ENCODE data around the gene FAAP20. TPM values are rescaled to one million over a fixed set of nuclear protein-coding genes. Genes with fewer than 3 reads are reported as not detected.
A peak's percentile ranks its signal among the peaks of the same experiment; 100 is the strongest.

Gene FAAP20
- total and polyA plus RNA-seq, 2 donors (not counting 3 experiments of a cell fraction or from before 2014, with no cell fraction given) = 31.5 to 62.6 TPM

DNA sequence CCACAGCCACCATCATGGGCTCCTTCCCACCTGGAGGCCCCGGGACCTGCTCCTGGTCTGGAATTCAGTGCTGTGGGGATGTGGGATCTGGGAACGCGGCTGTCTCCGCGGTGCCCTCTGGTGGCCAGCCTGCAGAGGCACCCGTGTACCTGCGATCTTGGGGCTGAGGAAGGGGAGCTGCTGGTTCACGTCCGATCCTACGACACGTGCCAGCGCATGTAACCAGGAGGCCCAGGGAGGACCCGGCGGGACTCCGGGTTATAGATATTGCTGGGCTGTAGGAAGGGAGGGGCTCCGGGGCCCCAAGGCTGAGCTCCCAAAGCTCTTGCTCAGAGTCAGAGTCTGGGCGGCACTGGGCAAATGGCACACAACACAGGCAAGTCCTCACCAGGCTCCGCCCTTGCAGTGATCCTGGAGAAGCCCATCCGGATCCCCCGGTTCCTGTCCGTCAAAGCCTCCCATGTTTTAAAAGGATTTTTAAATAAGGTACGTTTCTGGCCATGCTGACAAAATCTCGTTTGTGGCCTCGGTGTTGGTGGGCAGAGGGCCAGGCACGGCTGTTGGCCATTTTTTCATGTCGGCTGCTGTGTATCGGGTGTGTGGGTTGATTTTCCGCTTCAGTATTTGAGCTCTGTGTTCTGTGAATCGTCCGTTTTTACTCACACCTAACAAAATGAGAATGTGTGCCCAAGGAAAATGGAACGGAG is 20.1 kb downstream of the FAAP20 start:
- no peaks in the 10 kb centered on the region for H3K9me1 ChIP-seq (replicated peaks; ENCODE audit: control insufficient read depth, extremely low read depth, insufficient read depth, low read length)
- no peaks in the 10 kb centered on the region for H3K36me3 ChIP-seq (ENCODE audit: control insufficient read depth in 2 of 2, extremely low read depth in 1 of 2, insufficient read depth in 2 of 2, low read length in 2 of 2)
- no peak overlapping the region for H3K27ac ChIP-seq (ENCODE audit: insufficient read depth, low read depth, low read length)
- H3K4me2 ChIP-seq (ENCODE audit: insufficient read depth, low read length) = no peak overlapping the region
- no peak overlapping the region for H3K4me3 ChIP-seq (replicated peaks in 1 of 3; ENCODE audit: insufficient read depth in 1 of 3, low read depth in 1 of 3, low read length in 3 of 3)
- no TSS peak for BruUV-seq (replicated peaks)
- no peaks in the 10 kb centered on the region for H4K20me1 ChIP-seq (replicated peaks; ENCODE audit: control insufficient read depth, extremely low read depth, insufficient read depth, low read length)
- CTCF ChIA-PET = interaction anchor here (0.6 to 4.0 kb wide), 51 partner anchors 8 to 1250 kb away, joined by 3 to 73 read pairs (median 5); partner anchors contain the start of genes FAAP20, GABRD, MORN1 and RER1
- no peaks in the 10 kb centered on the region for H3K27me3 ChIP-seq (ENCODE audit: control insufficient read depth in 2 of 2, insufficient read depth in 2 of 2, low read length in 2 of 2)
- no peak overlapping the region for H2AFZ ChIP-seq (ENCODE audit: low read depth, low read length)
- dilution Hi-C loops (cut with MboI; ENCODE audit: extremely low pct_ligation_motif_present, low sequenced_read_pairs) (no loop called here), intact Hi-C loops (cut with micrococcal nuclease) (loop anchor here (1.0 to 2.0 kb wide), 3 partner anchors 42 to 83 kb away; no protein-coding TSS in a partner anchor)
- DNase-seq (ENCODE audit: low read depth, low spot score) = peak; percentile 54
- no peaks in the 10 kb centered on the region for H3K9me3 ChIP-seq (replicated peaks; ENCODE audit: control insufficient read depth, insufficient read depth, low read length)
- H3K9ac ChIP-seq (replicated peaks; ENCODE audit: extremely low read depth, insufficient read depth, low read length) = no peak overlapping the region
- FAIRE-seq = no peak
- H3K4me1 ChIP-seq (ENCODE audit: control insufficient read depth, extremely low read depth, insufficient read depth, low read length) = no peaks in the 10 kb centered on the region
- POLR2A ChIA-PET = no interaction called here
- TF ChIP-seq, protein P1, sequence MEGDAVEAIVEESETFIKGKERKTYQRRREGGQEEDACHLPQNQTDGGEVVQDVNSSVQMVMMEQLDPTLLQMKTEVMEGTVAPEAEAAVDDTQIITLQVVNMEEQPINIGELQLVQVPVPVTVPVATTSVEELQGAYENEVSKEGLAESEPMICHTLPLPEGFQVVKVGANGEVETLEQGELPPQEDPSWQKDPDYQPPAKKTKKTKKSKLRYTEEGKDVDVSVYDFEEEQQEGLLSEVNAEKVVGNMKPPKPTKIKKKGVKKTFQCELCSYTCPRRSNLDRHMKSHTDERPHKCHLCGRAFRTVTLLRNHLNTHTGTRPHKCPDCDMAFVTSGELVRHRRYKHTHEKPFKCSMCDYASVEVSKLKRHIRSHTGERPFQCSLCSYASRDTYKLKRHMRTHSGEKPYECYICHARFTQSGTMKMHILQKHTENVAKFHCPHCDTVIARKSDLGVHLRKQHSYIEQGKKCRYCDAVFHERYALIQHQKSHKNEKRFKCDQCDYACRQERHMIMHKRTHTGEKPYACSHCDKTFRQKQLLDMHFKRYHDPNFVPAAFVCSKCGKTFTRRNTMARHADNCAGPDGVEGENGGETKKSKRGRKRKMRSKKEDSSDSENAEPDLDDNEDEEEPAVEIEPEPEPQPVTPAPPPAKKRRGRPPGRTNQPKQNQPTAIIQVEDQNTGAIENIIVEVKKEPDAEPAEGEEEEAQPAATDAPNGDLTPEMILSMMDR (IDR thresholded peaks at IDR 0.05; ENCODE audit: extremely low read depth in 1 of 2, insufficient read depth in 1 of 2, low read depth in 1 of 2, low read length in 2 of 2) = peak; percentile 91 to 95
- TF ChIP-seq GATA2 (IDR thresholded peaks at IDR 0.05; ENCODE audit: insufficient read depth, insufficient read length, low read depth, low read length) = no peak
- H3K79me2 ChIP-seq (ENCODE audit: control insufficient read depth, insufficient read depth, low read length) = no peaks in the 10 kb centered on the region
